Measurements from ENCODE around the gene MAGEC1. TPM values are rescaled to one million over a fixed set of nuclear protein-coding genes. Genes with fewer than 3 reads are reported as not detected.

MAGEC1 gene
- total RNA-seq, 1 donor from 2014 or later: not detected

GRCh38 chrX:141904262-141904661 lies 568 bp downstream of the MAGEC1 start:
- no peak for DNase-seq (ENCODE audit: low read depth)
- no peak overlapping the region for H3K4me3 ChIP-seq (ENCODE audit: low read depth, low read length)
- TF ChIP-seq CTCF (conservative IDR thresholded peaks at IDR 0.05; ENCODE audit: low read depth, low read length): no peak

GRCh38 chrX:141917801-141918200 lies 14.1 kb downstream of the MAGEC1 start:
- no peak for TF ChIP-seq CTCF (conservative IDR thresholded peaks at IDR 0.05; ENCODE audit: low read depth, low read length)
- DNase-seq (ENCODE audit: low read depth): no peak
- H3K4me3 ChIP-seq (ENCODE audit: low read depth, low read length): no peak overlapping the region

DNA sequence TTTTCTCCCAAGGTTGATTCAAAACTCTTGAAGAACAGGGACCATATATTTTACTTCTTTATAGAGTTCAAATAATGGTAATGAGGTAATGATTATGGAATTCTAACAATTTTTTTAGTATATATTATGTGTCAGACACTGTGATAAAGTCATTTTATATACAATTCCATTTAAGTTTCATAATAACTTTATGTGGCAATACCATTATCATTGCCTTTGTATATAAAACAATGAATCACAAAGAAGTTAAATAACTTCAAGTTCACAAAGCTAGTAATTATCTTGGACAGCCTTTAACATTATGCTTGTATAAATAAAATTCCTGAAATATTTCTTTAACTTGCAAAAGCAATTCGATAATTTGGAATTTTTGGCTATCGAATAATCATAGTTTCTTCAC lies 20.6 kb downstream of the MAGEC1 start:
- no peak for TF ChIP-seq CTCF (conservative IDR thresholded peaks at IDR 0.05; ENCODE audit: low read depth, low read length)
- no peak overlapping the region for H3K4me3 ChIP-seq (ENCODE audit: low read depth, low read length)
- DNase-seq (ENCODE audit: low read depth): no peak

- no peak overlapping the region for H3K4me3 ChIP-seq (ENCODE audit: low read depth, low read length)
- TF ChIP-seq CTCF (conservative IDR thresholded peaks at IDR 0.05; ENCODE audit: low read depth, low read length): no peak
- DNase-seq (ENCODE audit: low read depth): no peak
Measured at GRCh38 chrX:141928432-141928831, 24.7 kb downstream of the MAGEC1 start.

- H3K4me3 ChIP-seq (ENCODE audit: low read depth, low read length): no peak overlapping the region
- no peak for TF ChIP-seq CTCF (conservative IDR thresholded peaks at IDR 0.05; ENCODE audit: low read depth, low read length)
- no peak for DNase-seq (ENCODE audit: low read depth)
Measured at GRCh38 chrX:141934059-141934641, 30.5 kb downstream of the MAGEC1 start.

DNA sequence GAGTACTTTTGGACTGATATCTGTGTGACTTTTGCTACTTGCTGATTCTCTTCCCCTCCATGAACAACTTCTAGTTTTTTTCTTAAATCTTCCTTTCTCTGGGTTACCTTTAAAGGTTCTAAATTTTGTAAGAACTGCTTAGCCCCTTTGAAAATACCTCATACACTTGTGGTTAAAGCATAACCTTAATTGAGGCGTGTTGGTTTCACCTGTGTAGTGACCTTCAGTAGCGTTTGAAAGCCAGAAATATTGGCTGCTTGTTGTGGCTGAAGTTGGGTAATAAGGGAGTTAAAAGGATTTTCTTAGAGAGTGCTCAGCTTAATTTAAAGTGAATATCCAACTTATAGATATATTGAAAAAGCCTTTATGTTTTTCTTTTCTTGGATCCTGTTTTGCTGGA lies 32.0 kb downstream of the MAGEC1 start:
- no peak overlapping the region for H3K4me3 ChIP-seq (ENCODE audit: low read depth, low read length)
- DNase-seq (ENCODE audit: low read depth): no peak
- no peak for TF ChIP-seq CTCF (conservative IDR thresholded peaks at IDR 0.05; ENCODE audit: low read depth, low read length)

GRCh38 chrX:141936080-141936479 lies 32.4 kb downstream of the MAGEC1 start:
- H3K4me3 ChIP-seq (ENCODE audit: low read depth, low read length): no peak overlapping the region
- TF ChIP-seq CTCF (conservative IDR thresholded peaks at IDR 0.05; ENCODE audit: low read depth, low read length): peak; percentile 23
- DNase-seq (ENCODE audit: low read depth): no peak

Data from epithelial cell of proximal tubule (primary cell).